GM15510 (cell line): ENCODE measurements around the gene NUDT9.

Experiments used
- POLR2A ChIP-seq: IDR thresholded peaks from 3 replicates; pipeline ENCODE4 v1.6.1; 2011; ENCODE audit warnings: borderline replicate concordance; ENCODE audit not compliant: insufficient read length; ENCODE audit errors: extremely low read depth

The NUDT9 gene, protein sequence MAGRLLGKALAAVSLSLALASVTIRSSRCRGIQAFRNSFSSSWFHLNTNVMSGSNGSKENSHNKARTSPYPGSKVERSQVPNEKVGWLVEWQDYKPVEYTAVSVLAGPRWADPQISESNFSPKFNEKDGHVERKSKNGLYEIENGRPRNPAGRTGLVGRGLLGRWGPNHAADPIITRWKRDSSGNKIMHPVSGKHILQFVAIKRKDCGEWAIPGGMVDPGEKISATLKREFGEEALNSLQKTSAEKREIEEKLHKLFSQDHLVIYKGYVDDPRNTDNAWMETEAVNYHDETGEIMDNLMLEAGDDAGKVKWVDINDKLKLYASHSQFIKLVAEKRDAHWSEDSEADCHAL

DNA sequence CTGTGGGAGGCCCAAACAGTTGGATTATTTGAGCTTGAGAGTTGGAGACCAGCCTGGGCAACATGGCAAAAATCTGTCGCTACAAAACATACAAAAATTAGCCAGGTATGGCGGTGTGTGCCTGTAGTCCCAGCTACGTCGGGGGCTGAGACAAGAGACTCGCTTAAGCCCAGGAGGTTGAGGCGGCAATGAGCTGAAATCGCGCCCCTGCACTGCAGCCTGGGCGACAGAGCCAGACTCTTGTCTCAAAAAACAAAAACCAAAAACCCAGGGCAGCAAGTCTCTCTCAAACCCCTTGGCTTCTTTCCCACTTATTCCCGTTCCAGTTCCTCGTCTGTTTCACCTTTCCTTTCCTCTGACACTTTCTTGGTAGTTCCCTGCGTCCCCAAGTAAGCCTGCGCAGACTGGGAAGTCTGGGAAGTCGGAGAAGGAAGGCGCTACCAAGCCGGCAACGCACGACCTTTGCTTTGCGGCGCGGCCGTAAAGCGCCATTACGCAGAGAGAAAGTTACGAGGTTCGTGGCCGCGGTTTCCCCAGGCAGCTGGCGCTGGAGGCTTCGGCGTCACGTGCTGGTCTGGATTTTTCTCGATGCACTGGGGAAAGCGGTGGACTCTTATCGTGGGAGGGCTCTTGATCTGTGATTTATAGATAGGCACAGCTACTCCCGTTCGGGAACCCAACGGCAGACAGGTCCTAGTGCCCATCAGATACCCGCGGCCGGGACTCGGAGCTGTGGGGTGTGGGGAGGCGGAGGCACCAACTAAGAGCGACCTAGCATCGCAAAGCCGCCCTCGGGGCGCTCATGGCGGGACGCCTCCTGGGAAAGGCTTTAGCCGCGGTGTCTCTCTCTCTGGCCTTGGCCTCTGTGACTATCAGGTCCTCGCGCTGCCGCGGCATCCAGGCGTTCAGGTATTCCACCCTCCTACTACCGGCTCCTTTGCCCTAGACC is at the start of gene NUDT9:
Gene NUDT9, plus strand, starts transcription at position 470 of the 949 bp plus-strand sequence. Its CDS starts 333 bp downstream, at position 803.
- TF ChIP-seq POLR2A: peak; percentile 68

DNA sequence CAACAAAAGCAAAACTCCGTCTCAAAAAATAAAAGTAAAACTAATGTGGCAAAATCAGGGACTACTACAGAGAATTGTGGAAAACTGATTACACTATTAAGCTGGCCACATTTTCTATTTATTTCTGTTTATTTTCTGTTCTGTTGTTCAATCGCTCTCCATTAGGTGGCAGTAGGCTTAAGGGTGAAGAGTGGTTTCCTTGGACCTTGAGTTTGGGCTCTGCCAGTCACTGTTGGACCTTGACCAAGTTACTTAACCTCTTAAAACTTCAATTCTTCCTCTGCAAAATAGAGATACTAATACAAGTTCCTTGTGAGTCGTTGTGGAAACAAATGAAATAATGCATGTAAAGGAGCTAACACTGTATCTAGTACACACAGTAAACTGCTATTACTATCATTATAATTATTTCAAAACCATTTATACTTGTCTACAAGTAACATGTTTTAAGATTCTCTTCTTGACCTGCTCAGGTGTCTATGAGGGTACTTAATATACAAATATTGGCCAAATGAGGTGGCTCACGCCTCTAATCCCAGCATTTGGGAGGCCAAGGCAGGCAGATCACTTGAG is 46.6 kb upstream of the NUDT9 start:
- TF ChIP-seq POLR2A: no peak

DNA sequence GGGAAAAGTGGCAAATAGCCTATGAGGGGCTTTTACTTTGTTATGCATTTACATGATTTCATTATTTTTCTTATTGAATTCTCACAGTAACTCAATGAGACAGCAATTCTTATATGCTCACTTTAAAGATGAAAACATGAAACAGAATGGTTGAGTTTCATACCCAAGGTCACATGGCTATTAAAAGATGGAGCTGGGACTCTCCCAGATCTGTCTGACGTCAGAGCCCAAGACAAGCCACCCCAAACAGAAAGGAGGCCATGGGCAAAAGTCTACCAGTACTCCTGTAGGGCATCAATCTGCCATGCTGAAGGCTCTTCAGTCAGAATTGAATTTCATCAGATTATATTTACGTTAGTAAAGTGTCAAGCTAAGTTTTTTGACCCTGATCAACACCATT is 44.6 kb upstream of the NUDT9 start:
- no peak for TF ChIP-seq POLR2A

DNA sequence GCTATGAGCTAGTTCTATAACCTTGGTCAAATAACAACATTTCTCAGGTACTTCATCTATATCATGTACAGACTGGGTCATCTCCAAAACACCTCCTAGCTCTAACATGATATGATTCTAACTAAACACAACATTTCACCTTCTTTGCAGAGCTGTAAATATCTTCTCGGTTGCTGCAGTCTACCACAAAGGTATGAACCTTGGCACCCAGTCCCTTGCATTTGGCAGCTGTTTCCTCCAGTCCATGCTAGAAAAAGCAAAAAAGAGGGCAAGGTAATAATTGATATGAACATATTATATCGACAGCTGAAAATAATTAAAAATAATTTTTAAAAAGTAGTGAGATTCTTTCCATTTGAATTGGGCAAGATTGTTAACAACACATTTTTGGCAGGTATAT is 40.3 kb upstream of the NUDT9 start:
- TF ChIP-seq POLR2A: no peak

DNA sequence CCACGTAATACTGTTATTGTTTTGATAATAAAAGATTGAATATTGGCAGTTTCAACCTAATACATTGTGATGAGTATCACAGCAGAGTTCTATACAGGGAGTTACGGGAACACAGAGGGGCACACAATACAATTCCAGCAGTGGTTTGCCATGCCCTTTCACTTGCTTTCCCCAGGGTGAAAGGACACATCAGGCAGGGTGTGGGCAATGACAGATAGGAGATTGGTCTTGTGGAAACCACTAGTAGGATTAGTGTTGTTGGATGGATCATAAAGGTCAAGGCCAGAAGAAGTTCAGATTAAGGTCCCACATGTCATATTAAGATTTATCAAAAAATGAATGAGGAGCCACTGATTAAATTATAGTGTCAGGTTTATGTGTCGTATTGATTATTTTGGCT is 39.4 kb upstream of the NUDT9 start:
- TF ChIP-seq POLR2A: no peak

DNA sequence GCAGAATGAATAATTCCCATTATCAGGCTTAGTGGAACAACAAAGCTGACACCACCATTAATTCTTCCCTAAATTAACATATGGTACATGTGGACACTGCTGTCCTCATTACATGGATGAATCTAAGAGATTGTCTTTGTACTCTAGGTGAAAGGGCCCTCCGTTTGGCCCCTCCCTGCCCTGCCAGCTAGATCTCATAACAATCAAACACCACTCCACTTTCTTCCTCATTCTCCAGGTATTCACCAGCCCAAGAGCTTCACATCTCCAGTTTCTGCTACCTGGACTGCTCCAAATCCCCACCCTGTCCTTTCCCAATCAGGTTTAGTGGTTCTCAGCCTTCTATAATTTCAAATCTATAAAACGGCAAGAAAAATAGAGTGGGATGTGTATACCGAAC is 35.1 kb upstream of the NUDT9 start:
- TF ChIP-seq POLR2A: no peak

DNA sequence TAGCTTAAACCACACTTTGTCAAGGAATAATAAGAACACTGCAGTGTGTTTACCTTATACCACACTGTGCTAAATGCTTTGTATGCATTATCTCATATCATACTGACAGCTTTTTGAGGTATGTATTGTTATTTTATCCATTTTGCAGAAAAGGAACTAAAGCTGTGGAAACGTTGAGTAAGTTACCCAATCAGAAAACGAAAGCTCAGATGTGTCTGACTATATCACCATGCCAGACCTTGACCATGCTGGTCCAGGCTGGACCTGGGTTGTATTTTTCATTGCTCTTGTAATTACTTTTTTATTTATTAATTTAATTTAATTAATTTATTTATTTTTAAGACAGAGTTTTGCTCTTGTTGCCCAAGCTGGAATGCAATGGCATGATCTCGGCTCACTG is 33.5 kb upstream of the NUDT9 start:
- no peak for TF ChIP-seq POLR2A

DNA sequence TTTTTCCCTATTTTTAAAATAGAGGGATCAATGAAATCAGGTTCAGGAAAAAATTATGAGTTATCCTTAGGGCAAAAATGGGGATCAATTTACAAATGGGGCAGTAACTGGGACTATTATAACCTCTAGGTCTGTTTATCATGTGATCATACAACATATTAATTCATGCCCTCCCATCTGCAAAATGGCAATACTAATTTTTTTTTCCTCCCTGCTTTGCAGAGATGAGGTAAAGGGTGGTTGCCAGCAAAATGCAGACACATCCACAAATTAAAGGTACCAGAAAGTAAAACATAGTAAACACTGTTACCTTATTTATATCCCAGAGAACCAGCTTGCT is 31.9 kb upstream of the NUDT9 start:
- no peak for TF ChIP-seq POLR2A

DNA sequence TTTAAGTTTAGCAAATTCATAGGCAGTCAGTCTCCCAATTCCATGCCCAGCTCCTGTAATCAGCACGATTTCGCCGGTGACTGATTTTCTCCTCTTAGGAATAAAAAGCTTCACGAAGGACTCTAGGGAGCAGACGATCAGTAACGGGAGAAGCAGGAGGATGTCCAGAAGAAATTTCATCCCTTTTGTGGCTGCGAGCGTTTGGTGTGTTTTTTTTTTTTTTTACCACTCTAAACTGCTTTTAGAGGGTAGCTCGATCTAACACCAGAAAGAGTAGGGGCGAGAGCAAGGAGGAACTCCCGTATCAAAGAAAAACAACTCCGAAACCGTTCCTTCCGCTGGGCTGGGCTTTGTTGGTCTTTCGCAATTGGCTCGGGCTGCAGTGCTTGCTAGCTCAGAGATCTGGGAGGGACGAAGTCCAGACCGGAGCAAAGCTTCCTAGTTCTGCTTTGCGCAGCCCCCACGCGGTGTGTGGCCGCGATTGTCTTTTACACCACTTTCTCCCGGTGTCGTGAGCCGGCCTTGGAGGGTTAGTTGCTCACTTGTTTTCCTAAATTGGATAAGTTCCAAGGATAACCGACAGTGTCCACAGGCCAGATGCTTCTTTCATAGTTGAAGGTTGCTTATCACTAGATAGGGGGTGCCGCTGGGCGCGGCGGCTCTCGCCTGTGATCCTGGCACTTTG is 31.3 kb upstream of the NUDT9 start, which contains the start of gene HSD17B11:
Gene HSD17B11, minus strand, starts transcription at position 298 of the 685 bp plus-strand sequence. Its CDS starts 118 bp downstream, at position 180.
- TF ChIP-seq POLR2A: peak; percentile 92

DNA sequence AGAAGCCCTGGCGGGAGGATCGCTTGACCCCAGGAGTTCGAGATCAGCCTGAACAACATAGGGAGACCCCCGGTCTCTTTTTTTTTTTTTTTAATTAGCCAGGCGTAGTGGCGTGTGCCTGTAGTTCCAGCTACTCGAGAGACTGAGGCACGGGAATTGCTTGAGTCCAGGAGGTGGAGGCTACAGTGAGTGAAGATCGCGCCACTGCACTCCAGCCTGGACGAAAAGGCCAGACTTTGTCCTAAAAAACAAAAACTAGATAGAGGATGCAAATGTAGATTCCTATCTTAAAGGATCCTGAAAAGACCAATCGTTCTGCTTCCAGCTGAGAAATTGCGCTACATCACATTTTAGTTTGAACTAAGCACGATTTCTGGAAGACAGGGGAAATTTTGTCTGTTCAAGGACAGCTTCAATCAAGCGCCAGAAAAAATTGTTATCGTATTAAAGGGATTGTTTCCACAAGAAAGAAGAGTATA is 30.8 kb upstream of the NUDT9 start:
- TF ChIP-seq POLR2A: no peak

DNA sequence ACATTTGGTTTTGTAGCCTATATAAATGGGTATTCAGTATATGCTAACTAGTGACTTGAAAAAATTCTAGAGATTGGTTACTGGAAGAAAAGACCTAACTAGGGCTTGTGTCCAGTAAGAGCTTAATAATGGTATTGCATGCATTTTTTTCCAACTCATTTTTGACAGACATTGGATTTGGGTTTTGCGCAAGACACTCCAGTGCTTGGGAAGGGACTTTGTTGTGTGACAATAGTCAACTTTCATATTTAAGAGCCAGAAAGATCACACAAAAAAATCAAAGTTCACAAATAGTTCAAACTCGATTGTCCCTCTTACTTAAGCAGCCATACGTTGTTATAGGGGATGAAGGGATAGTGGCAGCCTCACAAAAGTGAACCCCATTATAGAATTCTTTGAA is 30.2 kb upstream of the NUDT9 start:
- TF ChIP-seq POLR2A: no peak

DNA sequence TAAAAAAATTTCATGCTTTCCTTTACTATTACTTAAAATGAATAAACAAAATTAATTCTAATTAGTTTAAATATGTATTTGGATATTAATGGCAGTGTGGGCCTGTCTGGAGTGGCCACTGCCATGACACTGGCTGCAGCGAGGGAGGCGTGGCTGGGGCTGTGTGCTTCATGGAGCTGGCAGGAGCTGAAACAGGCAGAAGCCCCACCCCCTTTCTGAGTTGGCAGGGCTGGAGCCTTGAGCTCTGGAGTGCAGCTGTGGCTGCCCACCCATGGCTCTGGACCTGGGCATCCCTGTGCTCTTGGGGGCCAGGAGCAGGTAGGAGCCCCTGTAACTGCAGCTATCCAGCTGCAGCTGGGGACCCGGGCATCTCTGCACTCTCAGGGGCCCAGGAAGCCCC is 23.2 kb upstream of the NUDT9 start:
- TF ChIP-seq POLR2A: no peak

DNA sequence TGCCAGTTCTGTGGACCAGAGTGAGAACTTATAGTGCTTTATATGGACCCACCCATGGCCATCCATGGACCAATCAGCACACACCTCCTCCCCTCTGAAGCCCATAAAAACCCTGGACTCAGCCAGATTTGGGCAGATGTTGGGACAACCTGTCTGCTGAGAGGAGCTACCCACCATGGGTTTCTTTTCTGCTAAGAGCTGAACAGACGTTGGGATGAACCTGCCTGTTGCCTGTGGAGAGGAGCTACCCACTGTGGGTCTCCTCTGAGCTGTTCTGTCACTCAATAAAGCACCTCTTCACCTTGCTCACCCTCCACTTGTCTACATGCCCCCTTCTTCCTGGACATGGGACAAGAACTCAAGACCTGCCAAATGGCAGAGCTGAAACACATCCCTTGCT is 22.4 kb upstream of the NUDT9 start:
- TF ChIP-seq POLR2A: no peak

DNA sequence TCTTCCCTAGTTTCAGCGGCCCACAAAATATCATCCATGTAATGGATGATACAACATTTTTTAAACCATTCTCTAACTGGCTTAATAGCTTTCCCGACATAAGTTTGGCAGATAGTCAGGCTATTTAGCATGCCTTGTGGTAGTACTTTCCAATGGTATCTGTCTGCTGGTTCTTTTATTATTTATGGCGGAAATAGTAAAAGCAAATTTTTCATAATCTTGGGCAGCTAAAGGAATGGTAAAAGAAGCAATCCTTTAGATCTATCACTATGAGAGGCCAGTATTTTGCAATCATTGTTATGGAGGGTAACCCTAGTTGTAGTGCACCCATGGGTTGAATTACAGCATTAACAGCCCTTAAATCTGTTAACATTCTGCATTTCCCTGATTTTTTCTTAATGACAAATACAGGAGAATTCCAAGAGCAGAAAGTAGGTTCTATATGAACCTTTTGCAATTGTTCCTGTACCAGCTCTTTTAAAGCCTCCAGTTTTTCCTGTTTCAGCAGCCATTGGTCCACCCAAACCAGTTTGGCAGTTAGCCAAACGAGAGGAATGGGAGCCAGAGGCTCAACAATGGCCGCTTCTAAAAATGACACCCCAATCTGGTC is 17.1 kb upstream of the NUDT9 start:
- no peak for TF ChIP-seq POLR2A
